Lung (tissue), 12 donors: ENCODE measurements around the gene FAM53A. TPM values are rescaled to one million over a fixed set of nuclear protein-coding genes. Genes with fewer than 3 reads are reported as not detected.

Source experiments
- ATAC-seq: fragments of 200-7000 bp; cut with Tn5 transposase; one replicate; pipeline ENCODE4 v1.9.1; 2020; ENCODE audit warnings: moderate number of reproducible peaks; ENCODE audit not compliant: insufficient read depth, low FRiP score
- DNase-seq, 3 donors: peaks; one replicate each; pipeline ENCODE4 v3.0.0-alpha.2; 2013 to 2017
- H3K27ac ChIP-seq, 2 donors: one replicate each; pipeline ENCODE4 v1.5.1; 2013; ENCODE audit warnings: mild to moderate bottlenecking in 2 of 2, moderate library complexity in 2 of 2, control low read depth in 1 of 2, inconsistent platforms in 1 of 2, low read depth in 1 of 2, low read length in 1 of 2
- H3K27me3 ChIP-seq, 3 donors: one replicate each; pipeline ENCODE4 v1.5.1; 2013; ENCODE audit warnings: low read length in 2 of 3; ENCODE audit not compliant: control insufficient read depth in 3 of 3, insufficient read depth in 3 of 3
- H3K36me3 ChIP-seq, 4 donors: one replicate each; pipeline ENCODE4 v1.5.1; 2013; ENCODE audit warnings: low read length in 4 of 4, mild to moderate bottlenecking in 1 of 4, moderate library complexity in 1 of 4; ENCODE audit not compliant: control insufficient read depth in 4 of 4, insufficient read depth in 4 of 4
- H3K4me1 ChIP-seq, 5 donors: one replicate each; pipeline ENCODE4 v1.5.1; 2013; ENCODE audit warnings: low read length in 5 of 5, mild to moderate bottlenecking in 2 of 5, moderate library complexity in 1 of 5; ENCODE audit not compliant: control insufficient read depth in 5 of 5, insufficient read depth in 5 of 5
- H3K4me3 ChIP-seq: one replicate; pipeline ENCODE4 v1.5.1; 2013; ENCODE audit warnings: mild to moderate bottlenecking, control low read depth, moderate library complexity
- H3K9ac ChIP-seq, 2 donors: one replicate each; pipeline ENCODE4 v1.5.1; 2013; ENCODE audit warnings: low read length in 2 of 2, control low read depth in 1 of 2; ENCODE audit not compliant: insufficient read depth in 1 of 2
- H3K9me3 ChIP-seq, 4 donors: one replicate each; pipeline ENCODE4 v1.5.1; 2013; ENCODE audit warnings: low read length in 3 of 4, mild to moderate bottlenecking in 1 of 4, moderate library complexity in 1 of 4; ENCODE audit not compliant: control insufficient read depth in 4 of 4, insufficient read depth in 3 of 4
- whole genome bisulfite sequencing, 2 donors: extraction: QIAGEN DNeasy Blood & Tissue Kit; methylation state at CpG; one replicate each; pipeline ENCODE4 v1.1.7; 2013; 5-methylcytosine and 5-hydroxymethylcytosine counted together
- polyA plus RNA-seq, 2 donors: library from polyadenylated mRNA; stranded (reverse); fragments of 200-250 nt; gene quantifications; one replicate each; pipeline ENCODE4 v1.2.1, GENCODE V29; 2013
- total RNA-seq, 2 donors: library from RNA; depleted of rRNA in 1 of 2; stranded (reverse); fragments of >200 nt in 1 of 2; gene quantifications; one replicate each; pipeline ENCODE4 v1.2.1, GENCODE V29; 2014 to 2021
- TF ChIP-seq, protein P1 (sequence below): IDR thresholded peaks from 2 replicates; pipeline ENCODE4 v1.5.1; 2012; ENCODE audit warnings: mild to moderate bottlenecking; ENCODE audit errors: control extremely low read depth, extremely low read depth
- donor health status: control.
- donor health status: control.
- donor health status: Bipolar disorder and iron deficiency.
- donor health status: healthy.
- donor health status: DM: yes; HTN: yes; CAD: no.

Gene FAM53A
- total and polyA plus RNA-seq, 4 donors: 1.4 to 2.8 (median 2.2) TPM

DNA sequence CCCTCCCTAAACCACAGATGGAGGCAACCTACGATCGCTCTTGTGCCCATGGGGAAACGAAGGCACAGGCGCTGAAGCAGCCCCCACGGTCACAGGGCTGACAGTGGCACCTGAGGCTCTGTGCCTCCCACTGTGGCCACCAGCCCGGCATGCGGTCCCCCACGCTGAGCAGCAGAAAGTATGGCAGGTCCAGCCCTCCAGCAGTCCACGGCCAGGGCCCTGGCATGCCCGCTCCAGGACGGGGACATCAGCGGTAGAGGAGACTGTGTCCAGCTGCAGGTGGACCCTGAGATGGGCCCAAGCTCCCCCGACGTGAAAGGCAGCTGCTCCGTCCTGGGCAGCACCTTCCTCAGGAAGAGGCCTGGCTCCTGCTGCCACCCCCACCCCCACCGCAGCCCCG is 61.2 kb downstream of the FAM53A start:
- Histone ChIP-seq H3K9ac (no peak overlapping the region), H3K36me3 (no peaks in the 10 kb centered on the region), H3K27me3 (no peaks in the 10 kb centered on the region), H3K4me3 (no peak overlapping the region), H3K9me3 (peaks cover 0 to 4% (median 0%) of the 10 kb centered on the region in 4 donors), H3K4me1 (no peaks in the 10 kb centered on the region), H3K27ac (no peak overlapping the region)
- ATAC-seq (no peak), DNase-seq (no peak)
- WGBS, 2 donors: 77 to 83% methylated on average over 15 to 17 of the region's 17 CpGs
- TF ChIP-seq, protein P1, sequence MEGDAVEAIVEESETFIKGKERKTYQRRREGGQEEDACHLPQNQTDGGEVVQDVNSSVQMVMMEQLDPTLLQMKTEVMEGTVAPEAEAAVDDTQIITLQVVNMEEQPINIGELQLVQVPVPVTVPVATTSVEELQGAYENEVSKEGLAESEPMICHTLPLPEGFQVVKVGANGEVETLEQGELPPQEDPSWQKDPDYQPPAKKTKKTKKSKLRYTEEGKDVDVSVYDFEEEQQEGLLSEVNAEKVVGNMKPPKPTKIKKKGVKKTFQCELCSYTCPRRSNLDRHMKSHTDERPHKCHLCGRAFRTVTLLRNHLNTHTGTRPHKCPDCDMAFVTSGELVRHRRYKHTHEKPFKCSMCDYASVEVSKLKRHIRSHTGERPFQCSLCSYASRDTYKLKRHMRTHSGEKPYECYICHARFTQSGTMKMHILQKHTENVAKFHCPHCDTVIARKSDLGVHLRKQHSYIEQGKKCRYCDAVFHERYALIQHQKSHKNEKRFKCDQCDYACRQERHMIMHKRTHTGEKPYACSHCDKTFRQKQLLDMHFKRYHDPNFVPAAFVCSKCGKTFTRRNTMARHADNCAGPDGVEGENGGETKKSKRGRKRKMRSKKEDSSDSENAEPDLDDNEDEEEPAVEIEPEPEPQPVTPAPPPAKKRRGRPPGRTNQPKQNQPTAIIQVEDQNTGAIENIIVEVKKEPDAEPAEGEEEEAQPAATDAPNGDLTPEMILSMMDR: no peak

DNA sequence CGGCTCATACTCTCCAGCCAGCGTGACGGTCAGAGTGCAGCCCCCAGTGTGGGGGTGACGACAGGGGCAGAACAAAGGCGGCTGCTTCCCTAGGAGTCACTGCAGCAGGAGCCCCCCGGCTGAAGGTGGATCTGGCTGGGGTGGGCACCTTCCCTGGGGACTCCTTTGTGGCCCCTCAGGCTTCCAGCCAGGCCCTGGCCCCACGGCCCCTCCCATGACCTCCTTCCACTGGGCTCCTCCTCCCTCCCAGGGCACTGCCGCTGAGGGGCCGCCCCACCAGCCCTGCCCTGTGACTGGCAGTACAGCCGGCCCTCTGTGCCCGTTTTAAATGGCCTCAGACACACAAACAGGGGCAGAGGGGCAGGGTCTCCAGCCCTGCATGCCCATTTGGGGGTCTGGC is 61.9 kb downstream of the FAM53A start:
- no peak overlapping the region for H3K27ac ChIP-seq
- no peaks in the 10 kb centered on the region for H3K4me1 ChIP-seq
- no peak overlapping the region for H3K4me3 ChIP-seq
- H3K9me3 ChIP-seq: peaks cover 0 to 8% (median 0%) of the 10 kb centered on the region in 4 donors
- TF ChIP-seq, protein P1: no peak
- DNase-seq: no peak
- H3K36me3 ChIP-seq: no peaks in the 10 kb centered on the region
- H3K27me3 ChIP-seq: no peaks in the 10 kb centered on the region
- 79 to 92% methylated on average over 11 of the region's 11 CpGs for WGBS, 2 donors
- ATAC-seq: no peak
- H3K9ac ChIP-seq: no peak overlapping the region

DNA sequence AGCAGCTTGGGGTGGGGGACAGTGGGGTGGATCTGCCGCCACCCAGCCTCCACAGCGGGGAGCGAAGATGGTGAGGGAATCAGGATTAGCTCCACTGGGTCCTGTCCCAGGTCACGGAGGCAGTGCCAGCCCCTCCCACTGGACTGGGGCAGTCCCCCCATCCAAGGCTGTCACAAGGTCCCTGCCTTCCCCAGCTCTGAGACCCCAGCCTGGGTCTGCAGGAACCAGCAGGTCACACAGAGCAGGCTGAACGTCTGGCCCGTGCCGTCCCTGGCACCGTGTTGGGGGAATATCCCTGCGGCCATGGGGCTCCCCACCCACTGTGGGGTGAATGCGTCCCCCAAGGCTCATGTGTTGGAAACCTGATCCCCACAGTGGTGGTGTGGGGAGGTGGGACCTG is 62.6 kb downstream of the FAM53A start:
- WGBS, 2 donors: 88 to 93% methylated on average over 10 of the region's 10 CpGs
- no peak overlapping the region for H3K27ac ChIP-seq
- H3K9me3 ChIP-seq: peaks cover 0 to 8% (median 0%) of the 10 kb centered on the region in 4 donors
- no peaks in the 10 kb centered on the region for H3K27me3 ChIP-seq
- peaks cover 0 to under 1% (median 0%) of the 10 kb centered on the region in 5 donors for H3K4me1 ChIP-seq
- no peak for DNase-seq
- no peak overlapping the region for H3K4me3 ChIP-seq
- no peak for ATAC-seq
- TF ChIP-seq, protein P1: no peak
- no peak overlapping the region for H3K9ac ChIP-seq
- no peaks in the 10 kb centered on the region for H3K36me3 ChIP-seq

DNA sequence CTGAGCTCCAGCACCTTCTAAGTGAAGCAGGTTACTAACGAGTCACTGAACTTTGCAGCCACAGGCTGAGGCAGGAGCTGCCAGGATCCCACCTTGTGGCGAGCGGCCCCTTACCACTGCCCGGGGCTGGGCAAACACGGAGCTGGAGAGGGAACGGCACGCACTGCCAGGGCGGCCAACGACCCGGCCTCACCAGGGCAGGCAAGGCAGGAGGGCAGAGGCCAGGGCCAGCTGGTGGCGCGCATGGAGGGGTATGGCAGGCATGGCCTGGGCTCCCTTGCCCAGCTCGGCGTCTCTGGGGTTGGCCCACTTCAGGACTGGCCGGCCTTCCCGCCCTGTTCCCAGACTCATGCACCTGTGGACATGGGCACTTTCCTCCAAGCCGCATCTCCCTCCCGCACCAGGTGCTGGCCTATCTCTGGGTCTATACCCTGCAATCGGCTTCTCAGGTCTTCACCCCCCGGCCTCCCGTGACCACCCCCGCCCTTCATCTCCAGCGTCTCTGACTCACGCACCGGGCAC is 64.9 kb downstream of the FAM53A start:
- 92 to 94% methylated on average over 25 of the region's 25 CpGs for WGBS, 2 donors
- ATAC-seq: no peak
- Histone ChIP-seq H3K27me3 (no peaks in the 10 kb centered on the region), H3K9me3 (peaks cover 0 to 8% (median 0%) of the 10 kb centered on the region in 4 donors), H3K27ac (no peak overlapping the region), H3K36me3 (no peaks in the 10 kb centered on the region), H3K9ac (no peak overlapping the region), H3K4me3 (no peak overlapping the region), H3K4me1 (peaks cover 0 to 5% (median 0%) of the 10 kb centered on the region in 5 donors)
- no peak for DNase-seq
- TF ChIP-seq, protein P1: no peak
